Retina (tissue), 1 donor: ENCODE data around the gene OR6A2.
"Not testable (repeated sequence)": the region's sequence is repeated elsewhere in the genome, so short reads cannot be mapped to it uniquely, and the experiment has no call there.

ENCODE experiments used
- DNase-seq: peaks from one replicate; pipeline ENCODE4 v3.0.0-alpha.2; 2016

The OR6A2 gene

DNA sequence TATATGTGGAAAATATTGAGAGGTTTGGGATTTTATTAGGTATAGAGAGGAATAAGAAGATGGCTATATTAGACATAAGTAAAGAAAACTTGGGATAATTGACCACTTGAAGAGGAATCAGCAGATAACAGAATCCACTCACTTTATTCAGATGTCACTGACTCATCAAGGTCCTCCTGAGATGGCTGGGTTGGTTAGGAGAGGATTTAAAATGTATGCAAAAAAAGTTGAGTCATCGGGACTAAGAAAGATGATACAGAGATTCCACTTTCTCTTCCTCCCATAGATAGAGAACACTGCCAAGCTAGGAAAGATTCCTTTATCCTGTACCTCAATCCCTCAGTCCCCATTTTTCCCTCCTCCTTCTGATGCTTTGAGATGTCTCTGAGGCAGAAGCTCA lies at the start of gene OR6A2:
OR6A2 (minus strand) TSS at position 288 of the 400 bp plus-strand sequence. CDS start 3,981 bp downstream, outside the sequence.
- no peak for DNase-seq

DNA sequence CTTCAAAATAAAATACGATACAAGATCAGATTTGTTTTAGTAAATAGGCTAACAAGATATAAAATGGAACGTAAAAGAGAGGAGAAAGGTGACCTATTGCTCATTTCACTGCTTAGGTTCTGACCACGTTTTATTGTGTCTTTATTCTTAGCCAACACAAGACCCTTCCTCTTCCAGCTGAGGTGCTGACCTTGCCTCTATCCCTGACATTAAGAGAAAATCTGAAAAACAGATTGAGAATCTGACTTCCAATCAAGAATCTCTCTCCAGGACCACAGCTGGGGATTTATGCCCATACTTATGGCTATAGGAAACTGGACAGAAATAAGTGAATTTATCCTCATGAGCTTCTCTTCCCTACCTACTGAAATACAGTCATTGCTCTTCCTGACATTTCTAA lies 45.9 kb upstream of the OR6A2 start, which contains the start of gene OR10A5:
OR10A5 (plus strand) TSS at position 301 of the 400 bp plus-strand sequence; CDS start at position 301, 0 bp downstream.
- DNase-seq, result no peak

DNA sequence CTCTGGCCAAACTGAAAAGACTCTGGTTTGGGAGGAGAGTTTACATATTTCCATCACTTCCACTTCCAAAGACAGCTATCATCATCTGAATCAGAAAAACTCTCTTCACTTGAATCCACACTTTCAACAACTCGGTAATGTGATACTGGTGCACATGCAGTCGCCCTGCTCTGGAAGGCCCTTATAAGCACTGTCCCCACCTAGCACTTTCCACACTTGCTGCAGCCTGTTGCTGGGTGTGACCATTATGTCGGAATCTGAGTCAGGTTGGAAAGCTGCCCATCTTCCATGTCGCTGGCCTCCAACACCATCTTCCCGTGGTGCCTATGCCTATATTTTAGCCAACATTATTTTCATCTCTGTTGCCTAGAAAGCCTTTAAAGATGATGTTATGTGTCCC lies 44.9 kb upstream of the OR6A2 start:
- no peak for DNase-seq

DNA sequence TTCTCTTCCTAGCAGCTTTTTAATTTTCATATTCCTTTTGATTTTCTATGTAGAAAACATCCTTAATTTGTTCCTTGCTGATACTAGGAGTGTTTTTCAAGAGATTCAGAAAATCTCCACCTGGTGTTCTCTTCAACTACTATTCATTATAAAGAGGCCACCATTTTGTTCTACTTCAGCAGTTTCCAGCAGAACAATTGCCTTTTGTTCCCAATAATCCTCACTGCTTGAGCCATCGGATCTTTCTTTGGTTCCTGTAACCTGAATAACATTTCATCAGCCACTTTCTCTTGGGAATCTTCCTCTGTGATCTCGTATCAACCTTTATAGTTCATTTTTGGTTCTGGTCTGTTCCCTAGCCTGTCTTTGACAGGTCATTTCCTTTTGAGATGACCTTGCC lies 44.2 kb upstream of the OR6A2 start:
- no peak for DNase-seq

DNA sequence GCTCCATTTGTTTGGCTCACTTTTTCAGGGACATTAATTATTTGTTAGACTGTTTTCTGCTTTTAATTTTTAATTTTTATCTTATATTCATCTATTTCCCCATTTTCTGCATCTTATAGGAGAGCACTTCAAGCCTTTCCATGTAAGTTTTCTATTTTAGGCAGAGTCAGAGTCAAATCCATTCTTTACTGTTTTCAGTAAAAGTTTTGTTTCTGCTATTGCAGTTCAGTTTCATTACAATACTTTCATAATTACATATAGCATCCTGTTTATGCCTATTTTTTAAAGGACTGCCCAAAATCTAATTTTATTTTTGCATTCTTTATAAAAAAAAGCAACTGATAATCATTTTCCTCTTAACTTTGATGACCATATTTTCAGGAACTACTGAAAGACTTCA lies 42.2 kb upstream of the OR6A2 start:
- DNase-seq, result no peak

DNA sequence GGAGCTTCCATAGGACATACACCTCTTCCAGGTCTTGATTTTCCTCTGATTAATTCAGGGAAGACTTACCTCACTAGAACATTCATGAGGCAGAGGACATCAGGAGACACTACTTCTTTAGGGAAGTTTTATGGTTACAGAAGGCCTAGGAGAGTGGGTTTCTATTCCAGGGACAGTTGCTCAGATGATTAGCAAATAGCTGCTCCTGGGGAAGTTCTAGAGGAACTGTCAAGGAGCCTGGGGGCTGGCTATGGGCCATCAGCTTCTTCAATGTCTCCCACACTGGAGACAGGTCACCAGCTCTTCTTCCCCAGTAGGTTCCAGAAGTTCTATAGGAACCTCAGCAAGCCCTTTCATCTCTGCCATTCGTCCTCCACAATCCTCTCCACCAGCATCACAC lies 34.5 kb upstream of the OR6A2 start:
- DNase-seq, result no peak

DNA sequence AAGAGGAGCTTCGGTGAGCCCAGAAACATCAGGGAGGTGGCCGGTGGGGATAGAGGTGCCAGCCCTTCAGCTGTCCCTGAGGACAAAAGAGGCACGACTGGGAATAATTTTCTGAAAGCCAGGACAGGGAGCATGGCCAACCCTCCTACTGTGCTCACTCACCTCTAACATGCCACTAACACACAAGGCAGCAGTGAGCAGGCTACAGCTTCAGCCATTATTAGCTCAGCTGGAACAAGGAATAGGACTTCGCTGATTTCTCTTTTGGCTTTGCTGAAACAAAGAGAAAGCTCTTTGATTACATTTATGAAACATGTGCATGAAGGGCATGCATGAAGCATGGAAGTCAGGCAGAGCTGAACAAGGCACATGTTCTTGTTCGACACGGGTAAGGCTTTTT lies 33.9 kb upstream of the OR6A2 start:
- peak; percentile 50 for DNase-seq

DNA sequence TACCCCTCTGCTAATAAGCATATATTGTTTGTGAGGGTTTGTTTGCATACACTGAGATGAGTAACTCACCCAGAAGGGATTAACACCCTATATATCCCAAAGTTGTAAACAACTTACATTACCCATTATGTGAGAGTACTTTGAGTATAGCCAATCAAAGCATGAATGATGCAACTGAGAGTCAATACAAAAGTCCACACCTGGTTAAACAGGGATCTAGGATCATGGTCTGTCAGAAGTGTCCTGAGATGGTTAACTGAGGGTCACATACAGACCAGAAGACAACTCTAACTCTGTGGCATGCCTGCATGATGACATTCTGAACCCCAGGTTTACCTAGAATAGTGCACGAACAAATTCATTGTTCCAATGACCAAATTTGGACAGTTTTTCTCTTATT lies 28.6 kb upstream of the OR6A2 start:
- no peak for DNase-seq

DNA sequence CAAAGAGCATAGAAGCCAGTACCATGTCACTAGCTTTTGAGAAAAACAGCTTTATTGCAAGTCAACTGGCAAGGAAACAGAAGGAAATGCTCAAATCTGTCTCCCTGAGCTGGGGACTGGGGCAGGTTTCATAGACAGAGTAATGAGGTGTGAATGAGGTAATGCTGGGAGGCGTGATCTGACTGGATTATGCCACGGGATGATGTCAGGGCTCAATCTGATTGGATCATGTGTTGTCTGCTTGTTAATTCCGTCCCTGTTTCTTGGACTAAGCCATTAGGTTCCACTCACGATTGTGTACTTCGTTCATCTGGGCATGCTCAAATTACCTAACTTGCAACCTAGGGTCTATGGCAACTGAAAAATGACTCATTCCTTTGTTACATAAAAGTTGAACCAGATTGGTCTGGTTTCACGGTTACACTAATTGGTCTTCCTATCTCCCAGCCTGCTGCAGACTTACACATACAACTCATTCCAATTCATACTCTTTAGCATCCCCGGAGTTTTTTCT lies 25.8 kb upstream of the OR6A2 start:
- no peak for DNase-seq

DNA sequence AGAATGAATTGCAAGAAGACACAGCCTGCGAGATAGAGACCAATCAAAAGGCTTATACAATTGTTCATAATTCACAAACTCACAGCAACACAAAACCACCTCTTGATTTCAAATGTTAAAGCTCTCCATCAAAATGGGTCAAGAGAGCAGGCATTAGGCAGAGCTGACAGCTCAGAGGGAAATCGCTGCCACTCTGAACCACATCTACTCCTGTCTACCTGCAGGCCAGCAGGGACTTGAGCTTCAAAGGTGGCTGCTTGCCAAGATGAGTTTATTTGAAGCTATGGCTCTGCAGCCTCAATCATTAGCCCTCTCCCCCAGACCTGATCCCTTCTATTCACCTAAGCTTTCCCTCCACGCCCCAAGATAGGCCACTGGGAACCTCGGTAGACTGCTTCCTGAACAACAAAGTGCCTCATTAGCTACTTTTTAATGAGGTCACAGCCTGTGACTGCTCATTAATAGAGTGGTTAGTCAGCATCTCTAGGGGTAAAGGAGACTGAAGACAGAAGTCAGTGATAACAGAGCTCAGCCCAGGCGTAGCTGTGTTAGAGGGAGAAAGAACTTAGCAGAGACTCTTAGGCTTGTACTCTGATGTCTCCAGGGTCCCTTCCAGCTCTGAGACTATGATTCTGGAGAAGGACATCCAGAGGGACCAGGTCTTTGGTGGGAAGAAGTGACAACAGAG lies 24.8 kb upstream of the OR6A2 start:
- peak; percentile 32 for DNase-seq

DNA sequence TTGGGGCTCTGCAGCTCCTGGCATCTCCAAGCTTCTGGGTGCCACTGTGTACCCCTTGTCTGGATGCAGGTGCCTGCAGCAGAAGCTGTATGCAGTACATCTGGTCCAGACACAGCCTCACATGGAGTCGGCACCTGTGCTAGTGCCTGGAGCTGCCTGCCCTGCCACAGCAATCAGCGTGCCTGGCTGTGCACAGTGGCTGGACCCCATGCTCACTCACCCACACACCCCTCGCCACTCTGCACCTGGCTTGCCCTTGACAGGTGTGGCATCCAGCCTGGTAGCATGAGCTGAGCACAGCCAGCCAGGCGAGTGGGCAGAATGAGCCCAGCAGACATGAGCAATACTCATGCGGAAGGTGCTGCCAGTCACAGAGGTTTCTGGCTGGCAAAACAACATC lies 19.5 kb upstream of the OR6A2 start:
- no peak for DNase-seq

DNA sequence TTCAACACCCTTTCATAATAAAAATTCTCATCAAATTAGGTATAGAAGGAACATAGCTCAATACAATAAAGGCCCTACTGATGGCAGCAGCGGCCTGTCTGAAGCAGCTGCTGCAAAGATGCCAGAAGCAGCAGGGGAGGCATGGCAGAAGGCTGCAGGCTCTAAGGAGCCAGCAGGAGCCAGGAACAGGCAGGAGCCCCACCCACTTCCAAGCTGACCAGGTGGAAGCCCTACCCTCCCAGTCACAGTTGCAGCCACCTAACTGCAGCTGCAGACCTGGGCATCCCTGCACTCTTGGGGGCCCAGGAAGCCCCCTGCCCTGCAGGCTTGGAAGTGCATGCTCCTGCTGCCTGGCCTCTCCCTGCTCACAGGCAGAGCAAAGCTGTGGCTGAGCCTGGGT lies 18.2 kb upstream of the OR6A2 start:
- no peak for DNase-seq

DNA sequence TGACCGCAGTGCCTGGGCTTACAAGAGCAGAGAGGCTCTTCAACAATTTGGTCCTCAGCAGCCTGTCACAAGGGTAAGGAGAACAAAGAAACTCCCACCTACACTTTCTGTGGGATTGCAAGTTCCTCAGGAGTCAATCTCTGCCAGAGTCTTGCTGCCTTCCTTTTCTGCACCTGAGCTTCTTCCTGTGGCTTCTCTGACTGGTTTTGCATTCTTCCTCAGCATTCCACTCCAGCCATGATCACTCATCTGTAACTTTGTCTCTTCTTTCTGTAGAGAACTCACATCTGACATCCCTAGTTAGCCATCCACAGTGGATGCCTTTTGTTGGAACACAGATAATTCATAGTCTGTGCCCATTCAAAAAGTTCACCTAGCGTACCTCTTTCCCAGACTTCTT lies 14.2 kb upstream of the OR6A2 start:
- peak; percentile 19 for DNase-seq

DNA sequence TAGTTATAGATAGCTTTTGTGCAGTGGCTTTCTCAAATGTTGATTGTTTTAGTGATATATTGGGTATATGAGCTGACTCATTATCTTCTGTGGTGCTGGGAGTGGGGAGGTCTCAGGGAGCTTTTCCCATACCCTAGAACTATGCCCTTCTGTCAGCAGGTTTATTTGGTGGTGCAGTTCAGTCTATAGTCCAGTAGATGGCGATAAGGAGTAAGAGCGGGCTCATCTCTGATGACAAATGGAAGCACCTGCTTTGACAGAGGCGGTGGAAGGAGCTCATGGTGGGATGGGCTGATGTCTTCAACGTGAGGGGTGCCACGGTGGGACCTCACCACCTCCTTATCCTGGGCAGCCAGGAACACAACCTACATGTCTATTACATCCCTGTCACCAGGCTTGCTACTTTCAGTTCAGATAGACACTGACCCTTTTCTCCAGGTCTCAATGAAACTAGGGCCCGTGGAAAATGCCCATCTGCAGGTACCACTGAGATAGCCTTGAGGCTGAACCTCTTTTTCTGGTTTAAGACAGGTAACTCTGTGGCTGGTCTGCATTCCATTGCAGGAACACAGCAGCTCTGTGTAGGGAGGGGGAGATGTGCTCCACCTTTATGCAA lies 13.0 kb upstream of the OR6A2 start:
- peak; percentile 62 for DNase-seq

DNA sequence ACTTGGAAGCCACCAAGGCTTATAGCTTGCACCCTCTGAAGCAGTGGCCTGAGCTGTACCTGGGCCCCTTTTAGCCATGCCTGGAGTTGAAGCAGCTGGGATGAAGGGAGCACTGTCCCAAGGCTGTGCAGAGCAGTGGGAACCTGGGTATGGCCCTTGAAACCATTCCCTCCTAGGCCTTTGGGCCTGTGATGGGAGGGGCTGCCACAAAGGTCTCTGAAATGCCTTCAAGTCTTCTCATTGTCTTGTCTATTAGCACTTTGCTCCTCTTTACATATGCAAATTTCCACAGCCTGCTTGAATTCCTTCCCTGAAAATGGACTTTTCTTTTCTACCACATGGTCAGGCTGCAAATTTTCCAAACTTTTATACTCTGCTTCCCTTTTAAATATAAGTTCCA lies 1.6 kb upstream of the OR6A2 start:
- not testable (repeated sequence) for DNase-seq

DNA sequence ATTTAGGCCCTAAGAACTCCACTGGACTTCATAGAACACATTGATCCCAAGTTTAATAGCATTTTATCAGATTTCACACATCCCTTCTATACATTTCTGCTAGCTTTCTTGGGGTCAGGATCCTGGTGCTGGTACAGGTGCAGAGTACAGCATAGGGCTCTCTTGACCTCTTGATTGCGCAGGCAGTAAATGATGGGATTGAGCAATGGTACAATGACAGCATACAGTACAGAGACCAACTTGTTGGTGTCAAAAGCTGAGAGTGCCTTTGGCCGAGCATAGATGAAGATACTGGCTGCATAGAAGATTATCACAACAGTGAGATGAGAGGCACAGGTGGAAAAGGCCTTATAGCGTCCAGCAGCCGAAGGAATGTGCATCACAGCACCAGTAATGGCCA lies 4.8 kb downstream of the OR6A2 start:
- no peak for DNase-seq

DNA sequence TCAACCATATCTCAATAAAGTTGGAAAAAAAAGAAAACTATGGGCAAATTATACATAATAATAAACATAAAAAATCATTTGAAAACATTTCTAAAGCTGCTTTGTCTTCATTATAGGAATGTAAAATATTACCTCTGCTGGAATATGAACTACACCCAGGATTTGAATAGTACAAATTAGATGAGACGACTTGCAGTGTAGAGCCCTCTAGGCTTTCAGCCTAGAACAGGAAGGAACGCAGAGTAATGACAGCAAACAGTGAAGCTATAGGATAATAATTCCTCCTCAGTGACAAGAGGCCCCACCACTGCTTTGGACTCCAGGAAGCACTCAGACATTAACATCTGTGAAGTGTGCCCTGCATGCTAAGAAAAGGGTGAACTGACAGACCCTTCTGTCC lies 8.9 kb downstream of the OR6A2 start:
- no peak for DNase-seq

DNA sequence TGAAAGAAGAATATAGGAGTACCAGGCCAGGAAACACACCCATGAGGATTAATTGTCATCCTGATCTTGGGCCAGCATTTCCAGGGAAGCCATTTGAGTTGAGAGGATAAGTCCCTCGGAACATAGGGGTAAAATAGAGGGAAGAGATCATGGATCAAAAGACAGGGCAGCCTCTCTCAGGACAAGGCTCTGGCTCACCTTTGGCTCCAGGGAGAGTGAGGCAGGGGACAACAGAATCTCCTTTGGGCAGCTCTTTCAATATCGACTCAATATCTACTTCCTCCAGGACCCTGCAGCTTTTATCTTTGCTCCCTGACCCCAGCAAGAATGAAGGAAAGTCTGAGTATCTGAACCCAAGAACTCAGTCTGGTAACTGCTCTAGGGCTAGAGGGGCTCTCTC lies 16.8 kb downstream of the OR6A2 start, which contains the start of gene OR2AG1:
OR2AG1 (plus strand) TSS at position 301 of the 400 bp plus-strand sequence. CDS start 2,018 bp downstream, outside the sequence.
- DNase-seq, result no peak

DNA sequence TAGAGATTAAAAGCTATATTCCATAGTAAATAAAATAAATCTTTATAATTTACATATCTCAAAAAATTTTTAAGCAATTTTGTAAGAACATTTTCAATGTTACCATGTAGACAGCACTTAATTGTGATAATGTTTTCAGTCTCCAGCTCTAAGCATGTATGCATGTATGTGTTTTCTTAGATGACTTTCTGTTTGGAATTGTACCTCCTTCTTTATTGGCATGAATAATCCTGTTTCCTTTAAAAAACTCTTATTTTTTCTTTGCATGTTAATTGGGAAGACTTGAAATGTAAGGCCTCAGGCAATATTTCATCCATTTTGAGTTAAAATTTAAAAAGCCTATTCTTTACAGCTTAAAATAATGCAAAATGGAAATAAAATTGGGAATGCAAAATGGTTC lies 18.7 kb downstream of the OR6A2 start:
- DNase-seq, result no peak

DNA sequence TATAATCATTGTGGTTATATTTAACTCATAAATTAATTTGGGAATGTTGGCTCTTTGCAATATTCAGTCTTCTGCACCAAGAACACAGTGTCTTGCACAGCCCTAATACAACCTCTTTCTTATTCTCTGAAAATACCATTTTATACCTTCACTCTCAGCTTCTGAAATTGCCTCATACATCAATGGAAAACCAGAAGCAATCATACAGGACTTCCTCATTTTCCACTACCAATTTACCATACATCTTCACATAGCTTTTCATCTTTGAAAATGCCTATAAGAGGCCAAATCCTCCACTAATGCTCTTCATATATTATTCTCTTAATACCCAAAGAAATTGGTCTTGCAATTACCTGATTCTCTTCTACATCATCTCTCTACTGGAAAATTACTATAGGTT lies 21.0 kb downstream of the OR6A2 start:
- no peak for DNase-seq

DNA sequence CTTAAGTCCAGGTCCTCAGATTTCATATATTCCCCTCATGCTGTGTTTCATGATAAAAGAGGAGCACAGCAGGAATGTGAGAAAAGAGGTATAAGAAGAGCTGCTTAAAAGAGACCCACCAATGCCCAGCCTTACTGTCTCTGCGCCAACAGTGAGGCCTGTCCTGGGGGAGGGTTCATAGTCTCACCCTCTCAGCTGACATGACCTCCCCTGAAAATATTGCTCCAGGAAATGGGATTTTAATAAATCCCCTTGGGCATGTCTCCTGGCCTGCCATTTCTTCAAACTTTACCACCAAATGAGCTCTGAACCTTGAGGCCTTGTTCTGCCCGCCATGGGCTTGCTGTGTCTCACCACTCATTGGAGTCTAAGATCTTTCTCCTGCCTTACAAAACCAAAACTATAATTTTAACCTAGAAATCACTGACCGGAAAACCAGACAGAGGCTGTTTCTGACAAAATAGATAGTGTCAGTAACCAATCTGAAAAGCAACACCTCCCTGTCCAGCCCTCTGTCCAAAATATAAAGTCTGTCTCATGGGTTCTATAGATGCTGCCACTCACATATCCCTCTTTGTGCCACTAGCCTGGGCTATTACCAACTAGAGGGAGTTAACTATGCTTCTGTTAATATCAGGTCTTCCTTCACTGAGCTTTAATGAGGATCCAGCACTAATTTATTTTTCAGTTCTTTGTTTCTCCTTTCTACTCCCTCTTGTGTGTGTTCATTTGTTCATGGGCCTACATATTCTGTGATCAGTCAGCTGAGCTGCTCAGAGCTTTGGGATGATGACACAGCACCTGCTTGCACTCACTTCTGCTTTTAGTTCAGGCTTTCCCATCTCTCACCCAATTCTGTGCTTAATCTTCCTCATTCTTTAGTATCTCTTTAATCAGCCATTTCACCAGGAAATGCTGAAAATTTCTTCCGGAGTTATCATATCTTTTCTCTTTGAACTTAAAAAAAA lies 27.3 kb downstream of the OR6A2 start, which contains the start of gene OR2AG2:
OR2AG2 (minus strand) TSS at position 51 of the 968 bp plus-strand sequence. CDS start 3,019 bp downstream, outside the sequence.
- peak; percentile 20 for DNase-seq

DNA sequence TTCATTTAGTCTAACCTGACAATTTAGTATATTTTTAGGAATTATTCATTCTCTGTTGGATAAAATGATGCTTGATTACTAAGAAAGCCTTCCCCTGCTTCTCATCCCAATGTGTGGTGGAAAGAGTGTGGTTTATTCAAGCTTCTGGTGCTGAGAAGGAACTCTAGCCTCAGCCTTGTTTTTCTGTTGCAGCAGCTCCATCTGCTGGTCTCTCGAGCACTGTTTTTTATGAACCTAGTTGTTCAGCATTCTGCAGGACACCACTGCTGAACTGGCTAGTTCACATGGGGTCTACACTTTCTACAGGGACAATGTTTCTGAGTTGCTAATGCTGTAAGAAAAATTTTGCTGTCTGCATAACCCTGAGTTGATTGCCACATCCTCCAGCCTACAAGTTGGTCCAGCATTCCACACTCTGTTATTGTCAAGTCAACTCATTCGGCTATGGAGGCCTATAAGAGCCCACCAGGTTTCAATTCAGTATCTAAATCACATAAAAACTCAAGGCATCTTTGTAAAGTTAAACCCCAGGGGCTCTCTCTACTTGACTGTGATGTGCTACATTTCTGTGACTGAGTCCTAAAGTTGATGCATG lies 42.0 kb downstream of the OR6A2 start:
- DNase-seq, result peak; percentile 59

DNA sequence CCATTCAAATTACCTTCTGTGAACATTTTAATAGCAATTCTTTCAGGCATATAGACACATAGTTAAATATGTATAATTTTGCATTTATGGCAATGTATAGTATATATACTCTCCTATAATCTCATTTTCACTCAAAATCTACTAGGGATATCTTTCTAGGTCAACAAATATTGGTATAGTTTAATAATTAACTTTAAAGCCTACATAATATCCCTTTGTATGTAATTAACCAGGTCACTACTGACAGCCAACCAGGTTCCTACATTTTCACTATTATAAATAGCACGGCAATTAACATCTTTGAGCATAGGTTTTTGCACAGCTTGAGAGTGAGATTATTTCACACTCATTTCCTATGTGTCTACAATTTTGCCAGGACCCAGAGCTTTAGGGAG lies 43.5 kb downstream of the OR6A2 start:
- no peak for DNase-seq
